ENCODE results near the gene PDE6B. TPM values are rescaled to one million over a fixed set of nuclear protein-coding genes. Genes with fewer than 3 reads are reported as not detected.

Gene PDE6B
- total and polyA plus RNA-seq, 3 experiments from 2014 or later = 9.3 to 21.5 (median 10.1) TPM

DNA sequence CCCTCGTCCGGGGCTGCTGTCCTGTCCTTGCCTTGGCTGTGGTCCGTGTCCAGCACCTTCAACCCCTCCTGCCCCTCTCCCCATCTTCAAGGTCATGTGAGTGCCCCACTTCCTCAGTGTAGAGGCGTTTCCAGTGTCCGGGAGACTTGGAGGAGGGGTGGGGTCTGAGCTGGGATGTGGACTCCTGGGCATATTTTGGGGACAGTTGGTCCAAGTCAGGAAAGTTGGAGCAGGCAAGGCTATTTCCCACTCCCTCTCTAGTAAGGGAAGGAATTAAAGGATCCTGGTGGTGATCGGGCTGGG is 83.2 kb downstream of the PDE6B start:
- peak overlapping the region in 4 of 8 donors; percentile 8 to 89 (median 50) for H3K27ac Mint-ChIP-seq
- ChIA-PET POLR2A (no interaction called here), CTCF (no interaction called here)
- Histone ChIP-seq H3K4me1 (ENCODE audit: insufficient read depth, low read length) (peaks cover 13% of the 10 kb centered on the region), H3K36me3 (ENCODE audit: insufficient read depth, low read length) (no peaks in the 10 kb centered on the region), H3K9me3 (ENCODE audit: low read length) (no peaks in the 10 kb centered on the region), H3K4me3 (ENCODE audit: low read length) (no peak overlapping the region), H3K27ac (ENCODE audit: low read depth, low read length) (no peak overlapping the region), H3K27me3 (ENCODE audit: insufficient read depth, low read length, poor library complexity, severe bottlenecking) (no peaks in the 10 kb centered on the region)
- H3K9me3 Mint-ChIP-seq = no peaks in the 10 kb centered on the region
- H3K36me3 Mint-ChIP-seq = peaks cover 0 to 5% (median 0%) of the 10 kb centered on the region in 3 donors
- no peaks in the 10 kb centered on the region for H3K27me3 Mint-ChIP-seq
- no peak for DNase-seq
- peak overlapping the region in 6 of 7 donors; percentile 1 to 72 (median 20) for H3K4me3 Mint-ChIP-seq
- peaks cover 21 to 47% (median 36%) of the 10 kb centered on the region in 3 donors for H3K4me1 Mint-ChIP-seq

DNA sequence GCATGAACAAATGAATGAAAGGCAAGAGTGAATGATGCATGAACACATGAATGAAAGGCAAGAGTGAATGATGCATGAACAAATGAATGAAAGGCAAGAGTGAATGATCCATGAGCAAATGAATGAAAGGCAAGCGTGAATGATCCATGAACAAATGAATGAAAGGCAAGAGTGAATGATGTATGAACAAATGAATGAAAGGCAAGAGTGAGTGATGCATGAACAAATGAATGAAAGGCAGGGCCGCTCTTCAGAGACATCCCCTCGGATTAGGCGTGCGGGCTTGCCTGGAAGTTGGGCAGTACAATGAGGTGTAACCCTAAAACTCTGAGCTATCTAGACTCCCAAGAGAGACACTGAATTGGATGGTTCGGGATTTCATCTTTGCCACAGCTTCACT is 84.0 kb downstream of the PDE6B start:
- H3K4me3 Mint-ChIP-seq = peak overlapping the region in 2 of 7 donors; percentile 35 to 68
- no peak overlapping the region for H3K27ac ChIP-seq (ENCODE audit: low read depth, low read length)
- CTCF ChIA-PET = no interaction called here

DNA sequence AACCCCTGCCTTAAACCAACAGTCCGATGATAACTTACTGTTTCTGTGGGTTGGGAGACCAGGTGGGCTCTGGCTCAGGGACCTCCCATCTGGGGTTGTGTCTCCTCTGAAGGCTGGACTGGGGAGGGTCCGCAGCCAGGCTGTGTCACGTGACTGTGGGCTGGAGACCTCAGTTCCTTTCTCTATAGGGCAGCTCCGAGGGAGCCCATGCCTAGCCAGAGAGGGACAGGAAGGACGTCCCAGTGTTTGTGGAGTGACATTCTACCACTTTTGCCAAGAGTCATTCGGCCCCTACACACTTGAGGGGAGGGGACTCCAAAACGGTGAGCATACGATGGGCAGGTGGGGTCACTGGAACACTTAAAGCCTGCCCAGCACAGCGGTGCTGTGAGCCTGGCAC is 84.7 kb downstream of the PDE6B start:
- Mint-ChIP-seq H3K9me3 (no peaks in the 10 kb centered on the region), H3K4me1 (peaks cover 25 to 55% (median 37%) of the 10 kb centered on the region in 3 donors), H3K36me3 (peaks cover 0 to 9% (median 0%) of the 10 kb centered on the region in 3 donors)

More for the DNA sequence above, 84.0 kb downstream of the PDE6B start:
- DNase-seq = no peak
- no peaks in the 10 kb centered on the region for H3K27me3 ChIP-seq (ENCODE audit: insufficient read depth, low read length, poor library complexity, severe bottlenecking)
- H3K27ac Mint-ChIP-seq = peak overlapping the region in 2 of 8 donors; percentile 43 to 74
- H3K36me3 Mint-ChIP-seq = peaks cover 0 to 6% (median 0%) of the 10 kb centered on the region in 3 donors
- H3K4me3 ChIP-seq (ENCODE audit: low read length) = no peak overlapping the region
- POLR2A ChIA-PET = no interaction called here
- no peaks in the 10 kb centered on the region for H3K36me3 ChIP-seq (ENCODE audit: insufficient read depth, low read length)
- H3K9me3 Mint-ChIP-seq = no peaks in the 10 kb centered on the region
- H3K4me1 ChIP-seq (ENCODE audit: insufficient read depth, low read length) = peaks cover 13% of the 10 kb centered on the region
- H3K9me3 ChIP-seq (ENCODE audit: low read length) = no peaks in the 10 kb centered on the region
- H3K4me1 Mint-ChIP-seq = peaks cover 22 to 49% (median 36%) of the 10 kb centered on the region in 3 donors
- no peaks in the 10 kb centered on the region for H3K27me3 Mint-ChIP-seq

DNA sequence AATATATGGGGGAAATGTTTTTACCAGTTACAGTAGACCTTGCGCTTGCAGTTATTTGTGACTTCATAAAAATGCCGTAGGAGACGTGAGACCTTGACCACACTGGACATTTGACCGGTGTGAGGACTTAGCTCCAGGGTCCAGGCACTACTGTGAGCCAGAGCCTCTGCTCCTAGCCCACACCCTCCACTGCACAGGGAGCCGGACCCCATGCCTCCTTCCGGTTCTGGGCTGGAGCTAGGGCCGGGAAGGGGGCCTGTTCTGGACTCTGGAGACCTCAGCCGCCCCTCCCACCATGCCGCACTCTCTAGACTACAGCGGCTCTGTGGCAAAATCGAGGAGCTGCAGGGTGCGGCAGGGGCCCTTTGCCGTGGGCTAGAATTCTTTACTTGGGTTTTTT is 85.5 kb downstream of the PDE6B start:
- no peak overlapping the region for H3K27ac ChIP-seq (ENCODE audit: low read depth, low read length)
- H3K27me3 ChIP-seq (ENCODE audit: insufficient read depth, low read length, poor library complexity, severe bottlenecking) = no peaks in the 10 kb centered on the region
- H3K9me3 ChIP-seq (ENCODE audit: low read length) = no peaks in the 10 kb centered on the region
- H3K36me3 ChIP-seq (ENCODE audit: insufficient read depth, low read length) = no peaks in the 10 kb centered on the region
- Mint-ChIP-seq H3K36me3 (peaks cover 0 to 6% (median 0%) of the 10 kb centered on the region in 3 donors), H3K27ac (peak overlapping the region in 2 of 8 donors; percentile 53 to 64), H3K27me3 (no peaks in the 10 kb centered on the region), H3K4me1 (peaks cover 27 to 55% (median 40%) of the 10 kb centered on the region in 3 donors), H3K9me3 (no peaks in the 10 kb centered on the region), H3K4me3 (peak overlapping the region in 1 of 7 donors; percentile 27)
- CTCF ChIA-PET = no interaction called here
- POLR2A ChIA-PET = no interaction called here
- no peak for DNase-seq
- no peak overlapping the region for H3K4me3 ChIP-seq (ENCODE audit: low read length)
- peaks cover 6% of the 10 kb centered on the region for H3K4me1 ChIP-seq (ENCODE audit: insufficient read depth, low read length)

More for the DNA sequence above, 84.7 kb downstream of the PDE6B start:
- peak overlapping the region in 4 of 8 donors; percentile 11 to 64 (median 39) for H3K27ac Mint-ChIP-seq
- Histone ChIP-seq H3K9me3 (ENCODE audit: low read length) (no peaks in the 10 kb centered on the region), H3K27me3 (ENCODE audit: insufficient read depth, low read length, poor library complexity, severe bottlenecking) (no peaks in the 10 kb centered on the region), H3K36me3 (ENCODE audit: insufficient read depth, low read length) (no peaks in the 10 kb centered on the region), H3K27ac (ENCODE audit: low read depth, low read length) (no peak overlapping the region), H3K4me1 (ENCODE audit: insufficient read depth, low read length) (peaks cover 9% of the 10 kb centered on the region), H3K4me3 (ENCODE audit: low read length) (no peak overlapping the region)
- H3K4me3 Mint-ChIP-seq = peak overlapping the region in 2 of 7 donors; percentile 35 to 68
- ChIA-PET CTCF (no interaction called here), POLR2A (no interaction called here)
- DNase-seq = no peak
- H3K27me3 Mint-ChIP-seq = no peaks in the 10 kb centered on the region

DNA sequence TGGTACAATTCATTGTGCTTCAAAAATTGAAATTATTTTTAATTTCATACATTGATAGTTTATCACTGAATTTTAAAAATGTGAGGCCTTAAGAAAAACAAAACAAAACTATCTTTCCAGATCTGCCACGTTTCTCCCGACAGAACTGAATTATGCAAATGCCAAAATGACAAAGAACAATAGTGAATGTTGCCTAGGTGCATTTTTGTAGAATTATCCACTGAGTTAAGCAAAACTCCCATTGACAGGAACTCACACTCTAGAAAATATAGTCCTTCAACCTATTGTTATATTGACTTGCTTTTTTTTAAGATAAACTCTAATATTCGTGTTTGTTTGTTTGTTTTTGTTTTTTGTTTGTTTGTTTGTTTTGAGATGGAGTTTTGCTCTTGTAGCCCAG is 86.7 kb downstream of the PDE6B start:
- Mint-ChIP-seq H3K27me3 (no peaks in the 10 kb centered on the region), H3K9me3 (no peaks in the 10 kb centered on the region), H3K36me3 (peaks cover 0 to 7% (median 0%) of the 10 kb centered on the region in 3 donors), H3K4me3 (no peak overlapping the region), H3K27ac (peak overlapping the region in 1 of 8 donors; percentile 32), H3K4me1 (peaks cover 27 to 53% (median 45%) of the 10 kb centered on the region in 3 donors)
- Histone ChIP-seq H3K9me3 (ENCODE audit: low read length) (no peaks in the 10 kb centered on the region), H3K36me3 (ENCODE audit: insufficient read depth, low read length) (no peaks in the 10 kb centered on the region), H3K27ac (ENCODE audit: low read depth, low read length) (no peak overlapping the region), H3K27me3 (ENCODE audit: insufficient read depth, low read length, poor library complexity, severe bottlenecking) (no peaks in the 10 kb centered on the region), H3K4me3 (ENCODE audit: low read length) (no peak overlapping the region), H3K4me1 (ENCODE audit: insufficient read depth, low read length) (peaks cover 2% of the 10 kb centered on the region)
- POLR2A ChIA-PET = no interaction called here
- CTCF ChIA-PET = no interaction called here
- DNase-seq = no peak

DNA sequence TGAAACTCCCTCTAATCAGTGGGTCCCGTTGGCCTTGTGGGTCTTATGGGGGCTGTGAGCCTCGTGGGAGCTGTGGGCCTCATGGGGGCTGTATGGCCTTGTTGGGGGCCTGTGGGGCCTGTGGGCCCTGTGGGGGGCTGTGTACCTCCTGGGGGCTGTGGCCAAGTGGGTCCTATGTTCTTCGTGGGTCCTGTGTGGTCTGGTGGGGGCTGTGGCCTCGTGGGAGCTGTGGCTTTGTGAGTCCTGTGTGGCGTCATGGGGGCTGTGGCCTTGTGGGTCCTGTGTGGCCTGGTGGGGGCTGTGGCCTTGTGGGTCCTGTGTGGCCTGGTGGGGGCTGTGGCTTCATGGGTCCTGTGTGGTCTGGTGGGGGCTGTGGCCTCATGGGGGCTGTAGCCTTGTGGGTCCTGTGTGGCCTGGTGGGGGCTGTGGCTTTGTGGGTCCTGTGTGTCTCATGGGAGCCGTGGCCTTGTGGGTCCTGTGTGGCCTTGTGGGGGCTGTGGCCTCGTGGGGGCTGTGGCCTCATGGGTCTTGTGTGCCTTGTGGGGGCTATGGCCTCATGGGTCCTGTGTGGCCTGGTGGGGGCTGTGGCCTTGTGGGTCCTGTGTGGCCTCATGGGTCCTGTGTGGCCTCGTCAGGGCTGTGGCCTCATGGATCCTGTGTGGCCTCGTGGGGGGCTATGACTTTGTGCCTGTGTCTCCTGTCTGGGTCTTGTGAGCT is 87.7 kb downstream of the PDE6B start:
- ChIA-PET CTCF (no interaction called here), POLR2A (no interaction called here)
- Mint-ChIP-seq H3K27ac (peak overlapping the region in 1 of 8 donors; percentile 43), H3K4me3 (no peak overlapping the region), H3K4me1 (peaks cover 30 to 58% (median 45%) of the 10 kb centered on the region in 3 donors), H3K27me3 (no peaks in the 10 kb centered on the region), H3K9me3 (no peaks in the 10 kb centered on the region), H3K36me3 (peaks cover 0 to 7% (median 0%) of the 10 kb centered on the region in 3 donors)
- H3K4me1 ChIP-seq (ENCODE audit: insufficient read depth, low read length) = no peaks in the 10 kb centered on the region
- H3K9me3 ChIP-seq (ENCODE audit: low read length) = no peaks in the 10 kb centered on the region
- no peak for DNase-seq
- no peaks in the 10 kb centered on the region for H3K36me3 ChIP-seq (ENCODE audit: insufficient read depth, low read length)
- no peaks in the 10 kb centered on the region for H3K27me3 ChIP-seq (ENCODE audit: insufficient read depth, low read length, poor library complexity, severe bottlenecking)
- no peak overlapping the region for H3K27ac ChIP-seq (ENCODE audit: low read depth, low read length)
- no peak overlapping the region for H3K4me3 ChIP-seq (ENCODE audit: low read length)

DNA sequence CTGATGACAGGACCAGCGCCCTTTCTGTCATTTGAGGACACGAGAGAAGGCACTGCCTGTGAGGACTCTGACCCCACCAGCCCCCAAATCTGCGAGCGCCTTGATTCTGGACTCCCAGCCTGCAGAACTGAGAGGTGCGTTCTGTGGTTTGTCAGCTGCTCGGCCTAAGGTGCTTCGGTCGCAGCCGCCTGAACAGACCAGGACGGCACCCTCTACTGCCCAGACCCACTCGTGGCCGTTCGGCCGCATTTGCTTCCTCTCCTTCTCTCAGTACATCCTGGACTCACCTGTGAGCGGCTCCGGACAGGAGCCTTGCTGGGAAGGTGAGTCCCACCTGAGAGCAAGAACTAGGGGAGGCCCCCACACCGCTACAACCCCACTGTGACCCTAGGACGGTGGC is 88.7 kb downstream of the PDE6B start:
- peaks cover 0 to 7% (median 0%) of the 10 kb centered on the region in 3 donors for H3K36me3 Mint-ChIP-seq
- no peak overlapping the region for H3K4me3 ChIP-seq (ENCODE audit: low read length)
- H3K27ac Mint-ChIP-seq = peak overlapping the region in 1 of 8 donors; percentile 54
- no peaks in the 10 kb centered on the region for H3K4me1 ChIP-seq (ENCODE audit: insufficient read depth, low read length)
- H3K36me3 ChIP-seq (ENCODE audit: insufficient read depth, low read length) = no peaks in the 10 kb centered on the region
- no peak overlapping the region for H3K4me3 Mint-ChIP-seq
- H3K27ac ChIP-seq (ENCODE audit: low read depth, low read length) = no peak overlapping the region
- H3K9me3 ChIP-seq (ENCODE audit: low read length) = no peaks in the 10 kb centered on the region
- POLR2A ChIA-PET = no interaction called here
- no peak for DNase-seq
- no peaks in the 10 kb centered on the region for H3K9me3 Mint-ChIP-seq
- H3K27me3 ChIP-seq (ENCODE audit: insufficient read depth, low read length, poor library complexity, severe bottlenecking) = no peaks in the 10 kb centered on the region
- CTCF ChIA-PET = no interaction called here
- H3K4me1 Mint-ChIP-seq = peaks cover 24 to 49% (median 39%) of the 10 kb centered on the region in 3 donors
- no peaks in the 10 kb centered on the region for H3K27me3 Mint-ChIP-seq

DNA sequence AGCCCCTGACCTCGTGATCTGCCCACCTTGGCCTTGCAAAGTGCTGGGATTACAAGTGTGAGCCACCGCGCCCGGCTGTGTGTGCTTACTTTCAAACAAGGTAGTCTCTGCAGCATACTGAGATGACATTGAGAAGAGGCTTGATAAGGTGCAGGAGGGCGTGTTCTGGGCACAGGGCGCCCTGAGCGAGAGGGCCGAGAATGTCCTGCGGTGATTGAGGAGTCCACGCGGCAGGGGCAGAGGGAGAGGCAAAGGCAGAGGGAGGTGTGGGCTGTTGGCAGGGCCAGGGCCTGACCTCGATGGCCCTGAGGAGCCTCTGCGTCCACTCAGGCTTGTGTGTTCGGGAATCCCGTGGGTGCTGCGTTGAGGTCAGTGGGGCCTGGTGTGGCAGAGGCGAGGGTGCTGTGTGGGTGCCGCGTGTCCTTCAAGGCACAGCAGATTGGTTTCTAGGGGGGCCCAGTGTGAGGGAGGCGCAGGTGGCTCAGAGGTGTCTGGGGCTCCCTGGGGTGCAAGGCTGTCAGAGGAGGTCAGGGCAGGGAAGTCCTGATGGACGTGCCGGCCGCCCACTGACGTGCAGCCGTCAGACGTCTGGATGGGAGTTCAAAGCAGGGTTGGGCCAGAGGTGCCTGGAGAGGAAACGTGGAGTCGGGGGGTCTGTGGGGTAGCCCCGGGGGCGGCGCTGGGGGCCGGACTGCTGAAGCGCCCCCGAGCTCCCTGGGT is 92.4 kb downstream of the PDE6B start:
- Histone ChIP-seq H3K4me1 (ENCODE audit: insufficient read depth, low read length) (no peaks in the 10 kb centered on the region), H3K27me3 (ENCODE audit: insufficient read depth, low read length, poor library complexity, severe bottlenecking) (no peaks in the 10 kb centered on the region), H3K27ac (ENCODE audit: low read depth, low read length) (no peak overlapping the region), H3K36me3 (ENCODE audit: insufficient read depth, low read length) (no peaks in the 10 kb centered on the region), H3K9me3 (ENCODE audit: low read length) (no peaks in the 10 kb centered on the region), H3K4me3 (ENCODE audit: low read length) (no peak overlapping the region)
- CTCF ChIA-PET = no interaction called here
- Mint-ChIP-seq H3K27me3 (no peaks in the 10 kb centered on the region), H3K9me3 (peaks cover 0 to 1% (median 0%) of the 10 kb centered on the region in 5 donors), H3K36me3 (peaks cover 0 to 21% (median 2%) of the 10 kb centered on the region in 3 donors), H3K4me3 (no peak overlapping the region), H3K4me1 (peaks cover 11 to 35% (median 14%) of the 10 kb centered on the region in 3 donors), H3K27ac (peak overlapping the region in 4 of 8 donors; percentile 15 to 93 (median 60))
- no peak for DNase-seq
- POLR2A ChIA-PET = no interaction called here

All from CD8-positive, alpha-beta memory T cell (primary cell).